Stimulated activated CD8-positive, alpha-beta memory T cell treated with anti-CD3 and anti-CD28 coated beads, Interleukin-4, amount 100 ng/mL, for 4 hours (primary cell): ENCODE measurements around the gene AHNAK.
"Not testable (repeated sequence)": the region's sequence is repeated elsewhere in the genome, so short reads cannot be mapped to it uniquely, and the experiment has no call there.

Experiments
- DNase-seq, 2 donors: peaks; one replicate each; pipeline ENCODE4 v3.0.0-alpha.2; 2020; ENCODE audit warnings: low read depth in 2 of 2, low spot score in 1 of 2

The AHNAK gene

GRCh38 chr11:62461740-62462507 is 84.7 kb downstream of the AHNAK start:
- DNase-seq, result no peak

DNA sequence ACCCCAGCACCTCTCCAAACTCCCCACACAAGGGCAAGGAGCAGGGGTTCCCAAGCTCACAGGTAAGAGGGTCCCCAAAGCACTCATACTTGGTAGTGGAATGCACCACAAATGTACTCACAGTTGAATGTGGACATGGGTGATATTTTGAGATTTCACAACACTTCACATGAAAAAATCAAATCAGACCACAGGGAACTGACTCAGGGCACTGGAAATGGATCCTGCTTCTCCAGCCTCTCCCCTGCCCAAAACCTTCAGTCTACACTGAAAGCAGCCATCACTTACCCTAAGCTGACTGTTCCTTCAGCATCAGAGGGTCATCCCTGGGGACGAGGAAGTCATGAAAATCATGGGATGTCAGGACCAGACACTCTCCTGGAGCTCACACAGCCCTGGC is 87.5 kb downstream of the AHNAK start:
- DNase-seq, result no peak

GRCh38 chr11:62458212-62459002 is 88.2 kb downstream of the AHNAK start:
- DNase-seq, result no peak

- no peak for DNase-seq
These were observed 89.1 kb downstream of the AHNAK start for GRCh38 chr11:62457478-62457877.

- DNase-seq, result no peak
These were observed 90.0 kb downstream of the AHNAK start for GRCh38 chr11:62456630-62457029.

- DNase-seq, result no peak
These were observed 93.7 kb downstream of the AHNAK start for GRCh38 chr11:62452839-62453468.

GRCh38 chr11:62452261-62452660 is 94.3 kb downstream of the AHNAK start:
- no peak for DNase-seq

DNA sequence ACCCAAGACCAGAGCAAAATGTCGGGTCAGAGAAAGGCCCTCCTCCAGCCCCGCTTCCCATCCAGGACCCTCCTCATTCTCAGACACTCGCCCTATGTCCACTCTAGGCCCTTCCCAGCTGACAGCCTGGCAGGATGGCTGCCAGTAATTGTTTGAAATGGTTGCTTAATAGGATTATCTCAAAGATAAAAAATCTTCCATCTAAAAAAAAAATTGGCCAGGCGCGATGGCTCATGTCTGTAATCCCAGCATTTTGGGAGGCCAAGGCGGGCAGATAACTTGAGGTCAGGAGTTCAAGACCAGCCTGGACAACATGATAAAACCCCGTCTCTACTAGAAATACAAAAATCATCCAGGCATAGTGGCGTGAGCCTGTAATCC is 95.4 kb downstream of the AHNAK start:
- no peak for DNase-seq

DNA sequence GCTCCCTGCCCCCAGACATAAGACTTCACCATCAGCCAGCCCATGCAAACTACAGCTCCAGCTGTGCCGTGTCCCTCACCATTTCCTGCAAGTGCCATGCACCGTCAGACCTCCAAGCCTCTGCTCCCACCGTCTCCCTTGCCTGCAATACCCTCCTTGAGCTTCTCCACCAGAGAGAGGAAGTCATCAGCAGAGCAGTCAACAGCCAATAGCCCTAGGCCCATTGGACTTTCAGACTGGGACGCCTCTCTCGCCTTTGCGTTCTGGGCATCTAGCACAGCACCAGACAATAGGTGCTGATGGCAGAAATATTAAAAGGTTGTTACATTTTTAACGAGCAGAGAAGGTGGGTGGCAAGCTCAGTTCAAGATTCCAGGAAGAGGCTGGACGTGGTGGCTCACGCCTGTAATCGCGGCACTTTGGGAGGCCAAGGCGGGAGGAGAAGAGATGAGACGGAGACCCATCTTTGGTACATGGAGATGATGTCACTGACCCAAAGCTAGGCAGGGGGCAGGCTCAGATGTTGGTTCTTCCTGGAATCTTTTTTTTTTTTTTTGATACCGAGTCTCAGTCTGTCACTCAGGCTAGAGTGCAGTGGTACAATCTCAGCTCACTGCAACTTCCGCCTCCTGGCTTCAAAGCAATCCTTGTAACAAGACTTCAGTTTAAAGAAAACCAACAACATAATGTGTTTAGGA is 95.9 kb downstream of the AHNAK start:
- DNase-seq, result no peak

DNA sequence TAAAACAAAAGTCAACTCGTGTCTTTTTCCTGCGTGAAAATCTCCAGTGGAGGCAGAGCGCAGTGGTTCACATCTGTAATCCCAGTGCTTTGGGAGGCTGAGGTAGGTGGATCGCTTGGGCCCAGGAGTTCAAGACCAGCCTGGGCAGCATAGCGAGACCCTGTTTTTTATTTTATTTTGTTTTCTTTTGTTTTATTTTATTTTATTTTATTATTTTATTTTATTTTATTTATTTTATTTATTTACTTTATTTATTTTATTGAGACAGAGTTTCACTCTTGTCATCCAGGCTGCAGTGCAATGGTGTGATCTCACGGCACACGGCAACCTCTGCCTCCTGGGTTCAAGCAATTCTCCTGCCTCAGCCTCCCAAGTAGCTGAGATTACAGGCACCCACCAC is 96.7 kb downstream of the AHNAK start:
- not testable (repeated sequence) for DNase-seq

DNA sequence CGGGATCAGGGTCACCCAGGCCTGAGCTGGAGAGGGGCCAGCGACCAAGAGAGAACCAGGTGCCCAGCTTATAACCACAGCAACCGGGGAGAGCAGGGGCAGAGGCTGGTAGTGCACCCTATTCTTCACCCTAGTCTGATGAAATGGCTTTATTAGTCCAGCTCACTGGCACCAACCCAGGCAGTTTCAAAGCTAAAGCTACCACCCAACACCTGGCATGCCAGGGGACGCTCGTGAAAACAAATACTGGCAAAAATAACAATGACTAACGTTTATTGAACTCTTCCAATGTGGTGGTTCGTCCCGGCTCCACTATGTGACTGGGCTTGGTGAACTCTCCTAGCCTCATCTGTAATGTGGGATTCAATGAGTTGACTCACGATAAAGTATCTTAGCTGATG is 97.2 kb downstream of the AHNAK start:
- DNase-seq, result no peak

DNA sequence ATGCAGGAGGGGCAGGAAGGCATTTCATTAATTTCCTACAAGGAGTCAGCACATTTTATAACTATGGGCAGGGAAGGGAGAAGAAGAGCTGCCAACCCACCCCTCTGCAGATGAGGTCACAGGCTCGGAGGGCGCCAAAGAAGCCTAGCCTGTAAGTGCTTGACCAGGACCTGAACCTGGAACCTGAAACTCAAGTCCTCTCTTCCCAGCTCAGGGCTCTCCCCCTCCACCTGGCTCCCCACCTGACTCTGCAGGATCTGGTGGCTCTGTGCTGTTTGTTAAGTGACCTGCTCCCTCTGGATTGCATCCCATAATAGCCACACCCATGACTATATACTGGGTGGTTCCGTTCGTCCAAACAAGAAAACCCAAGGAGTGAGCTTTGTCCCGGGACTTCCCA is 100.5 kb downstream of the AHNAK start:
- DNase-seq, result no peak

DNA sequence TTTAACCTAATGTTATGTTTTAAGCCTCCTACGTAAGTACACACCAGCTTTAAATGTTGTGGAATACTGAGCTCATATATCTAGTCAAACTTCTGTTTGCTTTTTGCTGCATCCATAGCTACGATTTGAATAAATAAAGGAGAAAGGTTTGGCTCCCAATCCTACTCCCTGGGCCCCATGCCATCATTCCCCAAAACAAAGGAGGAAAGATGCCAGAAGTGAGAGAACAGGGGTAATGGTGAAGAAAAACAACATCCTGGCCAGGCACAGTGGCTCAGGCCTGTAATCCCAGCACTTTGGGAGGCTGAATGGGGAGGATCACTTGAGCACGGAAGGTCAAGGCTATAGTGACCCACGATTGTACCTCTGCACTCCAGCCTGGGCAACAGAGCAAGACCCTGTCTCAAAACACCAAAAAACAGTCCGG is 101.3 kb downstream of the AHNAK start:
- DNase-seq, result no peak

GRCh38 chr11:62444835-62445234 is 101.8 kb downstream of the AHNAK start:
- no peak for DNase-seq

DNA sequence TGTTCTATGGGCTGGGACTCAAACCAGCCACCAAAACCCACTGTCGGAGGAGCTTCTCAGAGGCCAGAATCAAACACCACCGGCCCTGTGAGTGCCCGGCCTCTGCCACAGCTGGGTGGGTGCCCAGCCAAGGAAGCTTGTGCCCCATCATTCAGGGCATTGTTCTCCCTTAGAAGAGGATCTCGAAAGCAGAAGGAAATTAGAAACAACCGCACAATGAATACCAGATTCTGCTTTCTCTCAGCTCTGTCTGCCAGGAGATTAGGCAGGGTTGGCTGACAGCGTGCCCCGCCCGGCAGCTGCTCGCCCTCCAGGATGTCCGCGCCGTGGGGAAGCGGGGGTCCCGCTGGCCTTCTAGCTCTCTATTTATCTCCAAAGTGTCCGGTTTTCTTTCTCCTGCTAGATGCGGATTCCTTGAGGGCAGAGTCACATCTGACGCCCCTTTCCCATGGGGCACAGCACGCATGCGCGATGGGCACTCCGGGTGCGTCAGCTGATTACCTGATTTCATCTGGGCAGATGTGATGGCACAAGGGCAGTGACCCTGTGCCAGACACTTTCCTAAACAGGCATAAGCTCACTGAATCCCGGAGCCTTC is 102.3 kb downstream of the AHNAK start:
- DNase-seq, result peak in 1 of 2 donors; percentile 3

DNA sequence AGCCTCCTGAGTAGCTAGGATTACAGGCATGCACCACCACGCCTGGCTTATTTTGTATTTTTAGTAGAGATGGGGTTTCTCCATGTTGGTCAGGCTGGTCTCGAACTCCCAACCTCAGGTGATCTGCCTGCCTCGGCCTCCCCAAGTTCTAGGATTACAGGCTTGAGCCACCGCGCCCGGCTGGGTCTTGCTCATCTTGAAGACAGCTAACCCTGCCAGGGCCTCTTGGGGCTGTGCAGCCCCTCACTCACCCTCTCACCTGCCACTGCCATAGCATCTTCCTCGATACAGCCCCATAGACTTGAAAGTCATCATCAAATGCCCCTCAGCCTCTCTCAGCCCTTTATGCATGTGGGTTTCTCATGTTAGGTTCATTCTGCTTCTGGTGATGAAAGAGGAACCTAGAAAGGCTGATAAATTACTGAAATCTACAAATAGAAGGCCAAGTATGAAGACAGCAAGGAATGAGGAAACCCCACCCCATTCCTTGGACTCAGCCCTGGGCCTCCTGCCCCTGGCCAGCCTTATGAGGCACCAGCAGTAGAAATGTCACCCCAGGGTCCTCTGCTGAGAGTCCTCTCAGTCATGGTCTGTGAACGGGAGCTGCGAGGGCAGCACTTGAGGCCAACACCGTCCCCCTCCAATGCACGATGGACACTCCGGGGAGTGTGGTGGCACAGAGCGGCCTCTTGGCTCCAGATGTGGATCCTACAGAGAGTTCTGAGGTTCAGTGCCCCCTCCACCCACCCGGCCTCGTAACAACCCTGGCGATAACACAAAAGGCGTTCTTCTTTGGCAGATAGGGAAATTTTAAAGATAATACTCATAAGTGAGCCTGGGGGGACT is 103.0 kb downstream of the AHNAK start:
- no peak for DNase-seq

DNA sequence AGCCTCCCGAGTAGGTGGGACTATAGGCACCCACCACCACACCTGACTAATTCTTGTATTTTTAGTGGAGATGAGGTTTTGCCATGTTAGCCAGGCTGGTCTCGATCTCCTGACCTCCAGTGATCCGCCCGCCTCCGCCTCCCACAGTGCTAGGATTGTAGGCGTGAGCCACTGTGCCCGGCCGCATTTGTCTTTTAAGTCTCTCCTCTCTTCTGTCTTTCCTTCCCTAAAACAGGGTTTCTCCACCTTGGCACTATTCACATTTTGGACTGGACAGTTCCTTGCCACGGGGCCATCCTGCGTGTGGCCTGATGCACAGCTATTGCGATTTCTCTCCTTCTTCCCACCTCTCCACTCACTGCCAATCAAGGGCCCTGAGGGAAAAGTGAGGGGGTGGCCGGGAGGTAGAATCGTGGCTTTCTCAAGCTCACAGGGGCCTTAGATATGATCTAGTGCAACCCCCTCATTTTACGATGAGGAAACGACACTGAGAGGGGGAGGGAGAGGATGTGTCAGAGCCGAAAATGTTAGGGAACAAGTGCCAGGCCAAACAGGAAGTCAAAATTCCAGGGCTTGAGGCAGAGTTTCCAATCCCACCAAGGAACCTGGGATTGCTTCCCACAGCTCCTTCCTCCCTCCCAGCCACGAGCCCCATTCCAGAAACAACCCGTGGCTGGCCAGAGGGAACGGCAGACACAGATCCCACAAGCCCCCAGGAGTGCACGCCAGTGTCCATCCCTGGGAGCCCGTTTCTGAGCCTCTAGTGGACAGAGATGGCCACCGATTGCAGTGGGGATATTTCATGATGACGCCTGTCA is 106.6 kb downstream of the AHNAK start:
- DNase-seq, result no peak

DNA sequence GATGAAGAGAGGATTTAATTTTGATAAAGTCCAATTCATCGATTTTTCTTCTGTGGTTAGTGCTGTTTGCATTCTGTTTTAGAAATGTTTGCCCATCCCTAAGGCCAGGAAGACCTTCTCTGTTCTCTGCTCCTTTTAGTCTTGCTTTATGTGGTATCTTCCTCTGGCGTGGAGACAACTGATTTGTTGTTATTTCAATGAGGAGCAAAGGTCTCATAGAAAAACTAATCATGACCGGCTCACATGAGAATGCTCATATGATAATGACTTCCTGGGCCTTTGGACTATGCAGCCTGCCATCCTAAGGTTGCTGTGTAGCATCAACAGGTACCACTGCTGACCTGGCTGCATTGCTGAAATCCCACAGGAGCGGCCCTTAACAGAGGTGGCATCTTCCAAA is 108.0 kb downstream of the AHNAK start:
- DNase-seq, result no peak

DNA sequence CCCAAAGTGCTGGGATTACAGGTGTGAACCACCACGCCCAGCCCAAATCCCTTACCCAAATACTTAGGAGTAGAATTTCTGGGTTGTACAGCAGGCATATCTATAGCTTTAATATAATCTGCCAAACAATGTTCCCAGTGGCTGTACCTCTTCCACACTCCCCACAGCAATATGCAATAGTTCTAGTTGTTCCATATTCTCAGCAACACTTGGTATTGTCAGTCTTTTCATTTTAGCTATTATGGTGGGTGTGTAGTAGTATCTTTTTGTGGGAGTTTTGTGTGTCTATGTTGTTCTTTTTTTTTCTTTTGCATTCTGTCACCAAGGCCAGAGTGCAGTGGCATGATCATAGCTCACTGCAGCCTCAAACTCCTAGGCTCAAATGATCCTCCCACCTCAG is 109.0 kb downstream of the AHNAK start:
- no peak for DNase-seq
